HepG2 (cell line): ENCODE data around the gene UBC. TPM values are rescaled to one million over a fixed set of nuclear protein-coding genes. Genes with fewer than 3 reads are reported as not detected.

ENCODE experiments used
- HINFP ChIP-seq: sonication (generic); formaldehyde crosslinking; IDR thresholded peaks from 2 replicates; pipeline ENCODE4 v1.4.0; 2020; ENCODE audit warnings: low read depth, mild to moderate bottlenecking, missing genetic modification reagents
- HMG20B ChIP-seq: conservative IDR thresholded peaks from 2 replicates; pipeline ENCODE4 v1.6.1; 2016; ENCODE audit warnings: missing genetic modification reagents, missing compliant biosample characterization
- MYPOP ChIP-seq: sonication (generic); formaldehyde crosslinking; IDR thresholded peaks from 2 replicates; pipeline ENCODE4 v1.8.1; 2023; ENCODE audit warnings: mild to moderate bottlenecking, moderate library complexity, missing genetic modification reagents
- PPARG ChIP-seq: conservative IDR thresholded peaks from 2 replicates; pipeline ENCODE4 v1.6.1; 2016; ENCODE audit warnings: missing biosample characterization, missing genetic modification reagents
- PRDM15 ChIP-seq: sonication (generic); formaldehyde crosslinking; IDR thresholded peaks from 2 replicates; pipeline ENCODE4 v1.4.0; 2020; ENCODE audit warnings: missing genetic modification reagents
- USF2 ChIP-seq, 2 experiments: sonication (generic) in 1 of 2; formaldehyde crosslinking in 1 of 2; IDR thresholded peaks; 2 replicates each; pipeline versions ENCODE4 v1.5.1 to v1.6.1; 2011 to 2020; ENCODE audit warnings: borderline replicate concordance in 1 of 2, low read depth in 1 of 2, low read length in 1 of 2, mild to moderate bottlenecking in 1 of 2, missing genetic modification reagents in 1 of 2, moderate library complexity in 1 of 2
- ZBTB10 ChIP-seq: sonication (generic); formaldehyde crosslinking; IDR thresholded peaks from 2 replicates; pipeline ENCODE4 v1.4.0; 2020; ENCODE audit warnings: missing genetic modification reagents, borderline replicate concordance
- ZBTB34 ChIP-seq: sonication (generic); formaldehyde crosslinking; IDR thresholded peaks from 2 replicates; pipeline ENCODE4 v1.8.0; 2022; ENCODE audit warnings: mild to moderate bottlenecking, missing genetic modification reagents
- ZNF143 ChIP-seq: sonication (generic); formaldehyde crosslinking; IDR thresholded peaks from 2 replicates; pipeline ENCODE4 v1.4.0; 2020; ENCODE audit warnings: missing genetic modification reagents
- ZNF513 ChIP-seq: sonication (generic); formaldehyde crosslinking; conservative IDR thresholded peaks from 2 replicates; pipeline ENCODE4 v1.5.0; 2020; ENCODE audit warnings: missing genetic modification reagents
- ZNF672 ChIP-seq: sonication (generic); formaldehyde crosslinking; IDR thresholded peaks from 2 replicates; pipeline ENCODE4 v1.8.1; 2022; ENCODE audit warnings: missing genetic modification reagents
- polyA plus RNA-seq, 8 experiments: library from polyadenylated mRNA; depleted of rRNA in 3 of 8; stranded (reverse) in 7 of 8; unstranded in 1 of 8; fragments of >200 nt; fragmentation: Illumina TruSeq in 4 of 8; extraction: Trizol in 4 of 8; gene quantifications; 2 replicates each; pipeline versions ENCODE4 v1.2.1 to v1.2.3, GENCODE V29; 2011 to 2016; ENCODE audit warnings: low read depth in 4 of 8, missing spikeins in 1 of 8, mixed read lengths in 1 of 8; ENCODE audit not compliant: insufficient read depth in 1 of 8
- total RNA-seq, 5 experiments: library from RNA; depleted of rRNA; stranded (reverse); fragments of >200 nt; fragmentation: Illumina TruSeq; extraction: Trizol; gene quantifications; 2 replicates each; pipeline ENCODE4 v1.2.3, GENCODE V29; 2016; ENCODE audit warnings: low read depth in 1 of 5

The UBC gene
- total and polyA plus RNA-seq, 2 of the 13 experiments (the other 11 are each of a cell fraction or from before 2014, with no cell fraction given), result 805 to 1,432 TPM

GRCh38 chr12:124927201-124928094 is 13.0 kb upstream of the UBC start (continued):
- TF ChIP-seq ZBTB10 (CRISPR knock-in tag) (no peak), PPARG (no peak; the same call in 1 of the 2 replicates), PRDM15 (CRISPR knock-in tag) (peak; percentile 48; the same call in 1 of the 2 replicates), ZBTB34 (CRISPR knock-in tag) (peak; percentile 48; the same call in 1 of the 2 replicates), HINFP (CRISPR knock-in tag) (no peak; the same call in 1 of the 2 replicates), HMG20B (CRISPR knock-in tag) (no peak), ZNF672 (CRISPR knock-in tag) (no peak), USF2 (IDR thresholded peaks at IDR 0.05; ENCODE audit: low read depth, low read length) (no peak), USF2 (CRISPR knock-in tag; IDR thresholded peaks at IDR 0.05; ENCODE audit: borderline replicate concordance) (0 out of 2 replicates have a peak, but pooled peaks have one; percentile 46), ZNF143 (CRISPR knock-in tag) (peak; percentile 10; the same call in 1 of the 2 replicates), ZNF513 (CRISPR knock-in tag) (no peak), MYPOP (CRISPR knock-in tag) (peak; percentile 35; the same call in 1 of the 2 replicates)
